CD14-positive monocyte (primary cell): ENCODE measurements around the gene SBK2. TPM values are rescaled to one million over a fixed set of nuclear protein-coding genes. Genes with fewer than 3 reads are reported as not detected.

Experiments used
- DNase-seq, 3 donors: peaks; one replicate each; pipeline ENCODE4 v3.0.0-alpha.2; 2011 to 2022
- H2AFZ ChIP-seq: 2 replicates; pipeline ENCODE4 v1.6.0; 2012; ENCODE audit warnings: mild to moderate bottlenecking, low read depth, low read length, inconsistent platforms; ENCODE audit not compliant: insufficient read depth, poor library complexity, severe bottlenecking
- H3K27ac ChIP-seq, 2 donors: 1 replicate in 1 of 2; 2 replicates in 1 of 2; pipeline ENCODE4 v1.5.1; 2012 to 2013; ENCODE audit warnings: low read length in 2 of 2, control low read depth in 1 of 2, inconsistent platforms in 1 of 2, low read depth in 1 of 2, mild to moderate bottlenecking in 1 of 2
- H3K27me3 ChIP-seq, 2 donors: one replicate each; pipeline versions ENCODE4 v1.6.0 to v1.6.1; 2011 to 2013; ENCODE audit warnings: low read length in 2 of 2; ENCODE audit not compliant: control insufficient read depth in 2 of 2, insufficient read depth in 2 of 2
- H3K36me3 ChIP-seq, 2 donors: replicated peaks in 1 of 2; 1 replicate in 1 of 2; 2 replicates in 1 of 2; pipeline versions ENCODE4 v1.5.1 to v1.6.1; 2012 to 2013; ENCODE audit warnings: low read length in 2 of 2, control low read depth in 1 of 2, inconsistent platforms in 1 of 2, mild to moderate bottlenecking in 1 of 2; ENCODE audit not compliant: insufficient read depth in 2 of 2, control insufficient read depth in 1 of 2
- H3K4me1 ChIP-seq, 2 donors: 1 replicate in 1 of 2; 2 replicates in 1 of 2; pipeline versions ENCODE4 v1.5.1 to v1.6.1; 2012 to 2013; ENCODE audit warnings: low read length in 2 of 2, control low read depth in 1 of 2, inconsistent platforms in 1 of 2, mild to moderate bottlenecking in 1 of 2, moderate library complexity in 1 of 2; ENCODE audit not compliant: insufficient read depth in 2 of 2, control insufficient read depth in 1 of 2
- H3K4me2 ChIP-seq: replicated peaks from 2 replicates; pipeline ENCODE3; 2012; ENCODE audit warnings: low read length, moderate library complexity, mild to moderate bottlenecking; ENCODE audit not compliant: poor library complexity, severe bottlenecking; ENCODE audit errors: extremely low read depth
- H3K4me3 ChIP-seq, 3 experiments: fragments of 200-600 bp in 1 of 3; sonication (generic) in 1 of 3; replicated peaks in 1 of 3; 1 replicate in 2 of 3; 2 replicates in 1 of 3; pipeline ENCODE4 v1.5.1; 2011 to 2013; ENCODE audit warnings: low read length in 3 of 3, mild to moderate bottlenecking in 3 of 3, control low read depth in 2 of 3, low read depth in 2 of 3, inconsistent platforms in 1 of 3, moderate library complexity in 1 of 3
- H3K79me2 ChIP-seq: 2 replicates; pipeline ENCODE4 v1.6.0; 2012; ENCODE audit warnings: mild to moderate bottlenecking, control low read depth, inconsistent platforms, low read length, moderate library complexity; ENCODE audit not compliant: insufficient read depth
- H3K9ac ChIP-seq: 2 replicates; pipeline ENCODE4 v1.6.0; 2017; ENCODE audit warnings: low read length, mild to moderate bottlenecking; ENCODE audit not compliant: insufficient read depth, poor library complexity, severe bottlenecking
- H3K9me3 ChIP-seq, 2 donors: replicated peaks in 1 of 2; 1 replicate in 1 of 2; 2 replicates in 1 of 2; pipeline versions ENCODE4 v1.5.1 to v1.6.1; 2012 to 2013; ENCODE audit warnings: low read length in 2 of 2, control low read depth in 1 of 2; ENCODE audit not compliant: control insufficient read depth in 1 of 2, insufficient read depth in 1 of 2
- H4K20me1 ChIP-seq: 2 replicates; pipeline ENCODE4 v1.6.0; 2012; ENCODE audit warnings: mild to moderate bottlenecking, low read length, control low read depth, moderate library complexity; ENCODE audit not compliant: insufficient read depth
- H3K27ac Mint-ChIP-seq, 7 donors: one replicate each; pipeline ENCODE4 v1.8.0; 2020; ENCODE audit warnings: mild to moderate bottlenecking in 7 of 7, mixed read lengths in 7 of 7, moderate library complexity in 6 of 7, inconsistent platforms in 2 of 7
- H3K27me3 Mint-ChIP-seq, 3 donors: one replicate each; pipeline ENCODE4 v1.8.0; 2021 to 2022; ENCODE audit warnings: low read depth in 3 of 3, mild to moderate bottlenecking in 3 of 3, mixed read lengths in 3 of 3, moderate library complexity in 3 of 3, inconsistent platforms in 1 of 3
- H3K36me3 Mint-ChIP-seq, 2 donors: one replicate each; pipeline ENCODE4 v1.8.0; 2020; ENCODE audit warnings: mixed read lengths in 2 of 2, inconsistent platforms in 1 of 2, mild to moderate bottlenecking in 1 of 2
- H3K4me1 Mint-ChIP-seq: one replicate; pipeline ENCODE4 v1.8.0; 2020; ENCODE audit warnings: mild to moderate bottlenecking, mixed read lengths
- H3K4me3 Mint-ChIP-seq, 2 donors: one replicate each; pipeline ENCODE4 v1.8.0; 2020; ENCODE audit warnings: mild to moderate bottlenecking in 2 of 2, mixed read lengths in 2 of 2, moderate library complexity in 1 of 2
- H3K9me3 Mint-ChIP-seq, 7 donors: one replicate each; pipeline ENCODE4 v1.8.0; 2020 to 2022; ENCODE audit warnings: mixed read lengths in 7 of 7, mild to moderate bottlenecking in 6 of 7, moderate library complexity in 6 of 7, inconsistent platforms in 2 of 7
- WGBS: methylation state at CpG from one replicate; pipeline ENCODE4 v1.1.5; 2013; ENCODE audit warnings: missing lambda C conversion rate; ENCODE audit not compliant: insufficient coverage; 5-methylcytosine and 5-hydroxymethylcytosine counted together
- intact Hi-C, 2 donors: fragments of 100-400 bp; cut with micrococcal nuclease; formaldehyde crosslinking; loops; one replicate each; pipeline versions ENCODE4 v1.15.0 to v1.15.1; 2023
- polyA plus RNA-seq, 3 donors: library from polyadenylated mRNA; depleted of rRNA in 1 of 3; unstranded in 2 of 3; stranded (reverse) in 1 of 3; fragments of 300-500 nt in 2 of 3; fragments of >200 nt in 1 of 3; fragmentation: Illumina TruSeq in 2 of 3; gene quantifications; 1 replicate in 2 of 3; 2 replicates in 1 of 3; pipeline ENCODE4 v1.2.3, GENCODE V29; 2012 to 2021
- TF ChIP-seq, protein P1 (sequence below): fragments of 200-600 bp; IDR thresholded peaks from one replicate; pipeline ENCODE4 v1.8.0; 2022; ENCODE audit warnings: antibody characterized with exemption, mild to moderate bottlenecking

Gene SBK2
- polyA plus RNA-seq, 3 donors, result not detected

DNA sequence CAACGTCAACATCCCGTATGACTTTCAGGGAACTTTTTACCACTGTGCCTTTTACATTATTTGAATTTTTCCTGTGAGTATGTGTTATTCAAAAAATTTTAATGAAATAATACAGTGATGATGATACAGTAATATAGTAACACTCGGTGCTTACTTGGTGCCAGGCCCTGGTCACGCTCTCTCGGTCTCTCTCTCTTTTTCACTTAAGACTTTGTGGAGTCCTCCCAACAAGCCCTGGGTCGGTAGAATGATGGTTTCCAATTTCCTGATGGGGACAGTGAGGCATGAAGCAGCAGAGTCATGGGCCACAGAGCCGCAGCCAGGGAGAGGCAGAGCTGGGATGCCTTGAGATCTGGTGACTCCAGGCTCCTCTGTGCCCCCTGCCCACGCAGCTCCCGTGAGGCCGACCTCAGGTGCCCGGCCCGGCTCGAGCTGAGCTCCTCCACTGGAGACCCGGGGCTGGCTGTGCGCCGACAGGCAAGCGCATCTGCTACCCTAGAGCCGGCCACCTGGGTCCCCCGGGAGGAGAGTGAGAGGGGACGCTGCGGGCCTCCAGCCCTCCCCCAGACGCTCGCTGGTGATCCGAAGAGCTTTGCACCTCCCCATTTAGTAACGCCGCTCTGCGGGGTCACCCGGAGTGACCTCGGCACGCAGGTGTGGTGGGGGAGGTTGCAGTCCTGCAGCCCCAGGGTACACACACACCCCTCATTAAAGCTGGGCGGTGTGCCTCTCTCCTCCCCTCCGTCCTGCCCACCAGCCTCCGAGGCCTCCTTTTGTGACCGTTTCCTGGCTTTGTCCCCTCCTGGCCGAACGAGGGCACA is 12.8 kb upstream of the SBK2 start:
- no peak for DNase-seq
- peaks cover 0 to 7% of the 10 kb centered on the region in 2 donors for H3K4me1 ChIP-seq
- H3K9me3 ChIP-seq, result no peaks in the 10 kb centered on the region
- TF ChIP-seq, protein P1, sequence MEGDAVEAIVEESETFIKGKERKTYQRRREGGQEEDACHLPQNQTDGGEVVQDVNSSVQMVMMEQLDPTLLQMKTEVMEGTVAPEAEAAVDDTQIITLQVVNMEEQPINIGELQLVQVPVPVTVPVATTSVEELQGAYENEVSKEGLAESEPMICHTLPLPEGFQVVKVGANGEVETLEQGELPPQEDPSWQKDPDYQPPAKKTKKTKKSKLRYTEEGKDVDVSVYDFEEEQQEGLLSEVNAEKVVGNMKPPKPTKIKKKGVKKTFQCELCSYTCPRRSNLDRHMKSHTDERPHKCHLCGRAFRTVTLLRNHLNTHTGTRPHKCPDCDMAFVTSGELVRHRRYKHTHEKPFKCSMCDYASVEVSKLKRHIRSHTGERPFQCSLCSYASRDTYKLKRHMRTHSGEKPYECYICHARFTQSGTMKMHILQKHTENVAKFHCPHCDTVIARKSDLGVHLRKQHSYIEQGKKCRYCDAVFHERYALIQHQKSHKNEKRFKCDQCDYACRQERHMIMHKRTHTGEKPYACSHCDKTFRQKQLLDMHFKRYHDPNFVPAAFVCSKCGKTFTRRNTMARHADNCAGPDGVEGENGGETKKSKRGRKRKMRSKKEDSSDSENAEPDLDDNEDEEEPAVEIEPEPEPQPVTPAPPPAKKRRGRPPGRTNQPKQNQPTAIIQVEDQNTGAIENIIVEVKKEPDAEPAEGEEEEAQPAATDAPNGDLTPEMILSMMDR, result no peak
- no peak overlapping the region for H3K27ac ChIP-seq
- no peaks in the 10 kb centered on the region for H3K27me3 ChIP-seq
- intact Hi-C loops, result no loop called here
- no peak overlapping the region for H3K4me3 ChIP-seq
- peaks cover 7% of the 10 kb centered on the region for H3K4me1 Mint-ChIP-seq
- H3K36me3 ChIP-seq, result no peaks in the 10 kb centered on the region
- whole genome bisulfite sequencing, result 91% methylated on average over 17 of the region's 36 CpGs
- H3K9me3 Mint-ChIP-seq, result peaks cover 0 to 3% (median 0%) of the 10 kb centered on the region in 7 donors
- H3K9ac ChIP-seq, result no peak overlapping the region
- H3K4me2 ChIP-seq, result no peak overlapping the region
- no peaks in the 10 kb centered on the region for H4K20me1 ChIP-seq
- no peak overlapping the region for H2AFZ ChIP-seq
- H3K27ac Mint-ChIP-seq, result no peak overlapping the region
- H3K27me3 Mint-ChIP-seq, result peaks cover 16 to 27% (median 25%) of the 10 kb centered on the region in 3 donors
- H3K4me3 Mint-ChIP-seq, result no peak overlapping the region
- no peaks in the 10 kb centered on the region for H3K36me3 Mint-ChIP-seq
- H3K79me2 ChIP-seq, result no peaks in the 10 kb centered on the region

GRCh38 chr19:55546822-55547614 is 10.1 kb upstream of the SBK2 start:
- H3K9ac ChIP-seq, result peak overlapping the region; percentile 21
- peaks cover 0 to 7% of the 10 kb centered on the region in 2 donors for H3K4me1 ChIP-seq
- H3K27ac Mint-ChIP-seq, result peak overlapping the region in 4 of 7 donors; percentile 21 to 81 (median 46)
- no peaks in the 10 kb centered on the region for H4K20me1 ChIP-seq
- H3K27me3 ChIP-seq, result no peaks in the 10 kb centered on the region
- peak overlapping the region; percentile 63 for H2AFZ ChIP-seq
- no peaks in the 10 kb centered on the region for H3K36me3 Mint-ChIP-seq
- intact Hi-C loops, result no loop called here
- H3K9me3 ChIP-seq, result no peaks in the 10 kb centered on the region
- H3K27ac ChIP-seq, result no peak overlapping the region
- H3K36me3 ChIP-seq, result no peaks in the 10 kb centered on the region
- no peaks in the 10 kb centered on the region for H3K79me2 ChIP-seq
- H3K4me2 ChIP-seq, result no peak overlapping the region
- peak; percentile 7 to 44 (median 10) for DNase-seq
- H3K9me3 Mint-ChIP-seq, result peaks cover 0 to 5% (median 0%) of the 10 kb centered on the region in 7 donors
- 9% methylated on average over 10 of the region's 17 CpGs for WGBS
- H3K4me1 Mint-ChIP-seq, result peaks cover 7% of the 10 kb centered on the region
- peaks cover 15 to 25% (median 21%) of the 10 kb centered on the region in 3 donors for H3K27me3 Mint-ChIP-seq
- TF ChIP-seq, protein P1, result no peak
- H3K4me3 ChIP-seq, result no peak overlapping the region
- peak overlapping the region in 1 of 2 donors; percentile 36 for H3K4me3 Mint-ChIP-seq
